NOMO-1 treated with DMSO at 0.1 percent for 48 hours (cell line): Measurements from ENCODE around the gene CDIPT.
A peak's percentile ranks its signal among the peaks of the same experiment; 100 is the strongest.

Experiments
- DNase-seq: peaks from one replicate; lab custom pipeline; 2025; ENCODE audit not compliant: unreplicated experiment; lab: John Stamatoyannopoulos, UW

CDIPT gene

DNA sequence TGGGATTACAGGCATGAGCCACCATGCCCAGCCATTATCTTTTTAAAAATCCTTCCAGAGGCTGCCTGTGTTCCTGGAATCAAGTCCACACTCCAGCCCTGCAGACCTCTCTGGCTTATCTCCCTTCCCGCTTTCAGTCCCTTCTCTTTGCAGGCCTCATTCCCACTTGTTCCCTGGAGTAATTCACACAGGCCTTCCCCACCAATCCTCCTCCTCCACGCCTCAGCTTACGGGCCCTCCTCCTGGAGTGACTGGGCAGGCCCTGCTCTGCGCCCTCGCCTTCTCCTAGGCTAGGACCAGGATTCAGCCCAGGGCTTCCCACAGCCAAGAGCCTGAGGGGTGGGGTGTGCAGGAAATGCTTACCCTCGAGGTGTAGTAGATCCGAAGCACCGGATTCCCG lies 2.8 kb downstream of the CDIPT start:
- no peak for DNase-seq

DNA sequence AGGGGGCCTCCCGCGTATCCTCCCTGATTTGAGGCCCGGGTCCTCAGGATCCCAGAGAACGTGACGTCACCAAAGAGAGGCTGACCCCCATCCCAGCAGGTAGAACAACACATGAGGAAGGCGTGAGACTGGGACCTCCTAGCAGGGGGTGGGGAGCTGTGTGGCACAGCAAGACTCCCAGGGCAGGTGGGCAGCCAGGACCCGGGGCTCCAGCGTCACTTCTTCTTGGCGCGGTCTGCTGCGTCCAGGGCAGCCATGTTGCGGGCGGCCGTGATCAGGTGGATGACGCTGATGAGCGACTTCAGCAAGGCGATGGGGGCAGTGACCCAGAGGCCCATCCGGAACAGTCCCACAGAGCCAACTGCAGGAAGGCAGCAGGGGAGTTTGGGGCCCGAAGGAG lies 4.1 kb downstream of the CDIPT start:
- no peak for DNase-seq

GRCh38 chr16:29858149-29858849 lies 4.7 kb downstream of the CDIPT start:
- no peak for DNase-seq

GRCh38 chr16:29857133-29857760 lies 5.8 kb downstream of the CDIPT start:
- no peak for DNase-seq

DNA sequence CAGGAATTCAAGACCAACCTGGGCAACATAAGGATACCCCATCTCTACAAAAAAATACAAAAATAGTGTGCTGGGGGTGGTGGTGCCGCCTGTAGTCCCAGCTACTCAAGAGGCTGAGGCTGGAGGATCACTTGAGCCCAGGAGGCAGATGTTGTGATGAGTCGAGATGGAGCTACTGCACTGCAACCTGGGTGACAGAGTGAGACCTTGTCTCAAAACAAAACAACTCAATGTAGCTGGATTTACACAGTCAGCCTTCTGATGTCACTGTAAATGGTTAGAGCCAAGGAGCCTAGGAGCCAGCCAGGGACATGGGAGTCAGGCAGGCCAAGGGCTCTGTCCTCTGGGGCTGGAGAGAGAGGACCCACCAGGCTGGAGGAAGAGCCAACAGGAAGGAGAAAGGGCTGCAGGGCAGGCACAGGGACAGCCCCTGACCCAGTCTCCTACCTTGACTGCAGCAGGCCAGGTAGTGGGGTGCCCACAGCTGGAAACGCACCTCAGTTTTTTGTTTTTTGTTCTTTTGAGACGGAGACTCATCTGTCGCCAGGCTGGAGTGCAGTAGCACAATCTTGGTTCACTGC lies 8.4 kb downstream of the CDIPT start:
- no peak for DNase-seq

DNA sequence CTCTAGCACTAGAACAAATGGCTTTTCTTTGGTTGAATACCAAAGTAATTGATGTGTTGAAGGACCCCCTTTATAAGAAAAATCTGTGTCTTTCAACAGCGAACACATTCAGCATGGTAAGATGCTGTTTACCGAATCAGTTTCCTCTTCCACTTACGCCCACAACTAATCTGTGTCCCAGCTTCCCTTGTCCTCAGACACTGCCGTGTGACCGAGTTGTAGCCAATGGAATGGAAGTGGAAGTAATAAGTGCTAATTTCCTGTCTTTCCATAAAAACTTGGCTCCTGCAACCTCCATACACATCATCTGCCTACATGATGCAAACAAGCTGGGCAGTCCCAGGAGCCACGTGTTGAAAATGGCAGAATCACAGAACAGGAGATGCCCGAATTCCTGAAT lies 10.4 kb downstream of the CDIPT start:
- no peak for DNase-seq

DNA sequence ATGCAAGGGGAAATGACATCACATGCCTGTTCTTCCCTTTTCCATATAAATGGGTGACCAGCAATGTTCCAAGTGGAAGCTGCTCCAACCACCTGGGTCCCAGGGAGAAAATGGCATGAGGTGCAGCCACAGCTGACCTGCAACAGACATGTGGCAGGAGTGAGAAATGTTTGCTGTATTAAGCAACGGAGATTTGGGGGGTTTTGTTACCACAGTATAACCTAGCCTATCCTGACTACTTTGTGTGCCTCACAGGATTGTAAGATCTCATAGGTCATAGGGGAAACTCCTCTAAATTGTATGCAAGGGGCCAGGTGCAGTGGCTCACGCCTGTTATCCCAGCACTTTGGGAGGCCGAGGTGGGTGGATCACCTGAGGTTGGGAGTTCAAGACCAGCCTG lies 12.0 kb downstream of the CDIPT start:
- DNase-seq = no peak

GRCh38 chr16:29849505-29849904 lies 13.5 kb downstream of the CDIPT start:
- no peak for DNase-seq

- DNase-seq = peak; percentile 48
These were observed 14.4 kb downstream of the CDIPT start for GRCh38 chr16:29848420-29849297.

GRCh38 chr16:29845656-29846055 lies 17.4 kb downstream of the CDIPT start:
- no peak for DNase-seq

GRCh38 chr16:29844575-29845331 lies 18.3 kb downstream of the CDIPT start:
- no peak for DNase-seq

GRCh38 chr16:29843931-29844330 lies 19.1 kb downstream of the CDIPT start:
- no peak for DNase-seq

DNA sequence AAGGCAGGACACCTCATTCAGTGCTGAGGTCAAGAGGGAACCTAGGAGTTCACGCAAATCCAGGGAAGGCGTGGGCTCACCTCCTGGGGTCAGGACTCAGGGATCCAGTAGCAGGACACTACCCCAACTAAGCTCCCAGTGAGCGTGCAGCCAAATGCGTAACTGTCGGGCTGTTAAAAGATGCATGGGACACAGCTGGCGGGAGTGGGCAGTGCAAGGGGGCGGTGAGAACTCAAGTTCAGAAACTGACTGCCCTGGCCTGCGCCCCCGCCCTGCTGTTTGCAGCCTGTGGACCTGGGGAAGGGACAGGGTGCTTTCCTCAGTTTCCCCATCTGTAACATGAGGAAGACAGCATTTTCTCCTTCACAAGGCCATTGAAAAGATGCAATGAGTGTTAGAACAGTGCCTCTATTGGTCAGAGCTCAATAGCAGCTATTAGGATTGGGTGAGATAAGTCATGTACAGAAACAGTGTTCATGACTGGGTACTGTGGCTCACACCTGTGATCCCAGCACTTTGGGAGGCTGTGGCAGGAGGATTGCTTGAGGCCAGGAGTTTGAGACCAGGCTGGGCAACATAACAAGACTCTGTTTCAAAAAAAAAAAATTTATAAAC lies 20.2 kb downstream of the CDIPT start:
- DNase-seq = no peak

DNA sequence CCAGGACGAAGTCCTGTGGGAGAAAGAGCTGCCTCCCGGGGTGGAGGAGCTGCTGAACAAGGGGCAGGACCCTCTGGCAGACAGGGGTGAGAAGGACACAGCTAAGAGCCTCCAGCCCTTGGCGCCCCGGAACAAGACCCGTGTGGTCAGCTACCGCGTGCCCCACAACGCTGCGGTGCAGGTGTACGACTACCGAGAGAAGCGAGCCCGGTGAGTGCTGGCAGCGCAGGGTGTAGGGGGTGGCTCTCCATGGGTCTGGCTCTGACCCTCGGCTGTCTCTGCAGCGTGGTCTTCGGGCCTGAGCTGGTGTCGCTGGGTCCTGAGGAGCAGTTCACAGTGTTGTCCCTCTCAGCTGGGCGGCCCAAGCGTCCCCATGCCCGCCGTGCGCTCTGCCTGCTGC lies 21.4 kb downstream of the CDIPT start:
- DNase-seq = no peak

DNA sequence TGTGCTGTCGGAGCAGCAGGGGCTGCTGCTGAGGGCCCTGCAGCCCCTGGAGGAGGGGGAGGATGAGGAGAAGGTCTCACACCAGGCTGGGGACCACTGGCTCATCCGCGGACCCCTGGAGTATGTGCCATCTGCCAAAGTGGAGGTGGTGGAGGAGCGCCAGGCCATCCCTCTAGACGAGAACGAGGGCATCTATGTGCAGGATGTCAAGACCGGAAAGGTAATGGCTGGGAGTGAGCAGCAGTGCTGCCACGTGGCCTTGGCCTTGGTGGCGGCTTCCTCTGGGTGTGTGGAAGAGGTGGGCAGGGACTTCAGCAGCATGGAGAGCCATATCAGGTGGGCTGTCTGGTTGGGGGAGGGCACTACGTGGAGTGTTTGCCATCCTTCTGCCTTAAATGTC lies 22.8 kb downstream of the CDIPT start:
- no peak for DNase-seq

- no peak for DNase-seq
These were observed 23.2 kb downstream of the CDIPT start for GRCh38 chr16:29839822-29840221.

GRCh38 chr16:29837841-29838240 lies 25.2 kb downstream of the CDIPT start:
- DNase-seq = no peak

DNA sequence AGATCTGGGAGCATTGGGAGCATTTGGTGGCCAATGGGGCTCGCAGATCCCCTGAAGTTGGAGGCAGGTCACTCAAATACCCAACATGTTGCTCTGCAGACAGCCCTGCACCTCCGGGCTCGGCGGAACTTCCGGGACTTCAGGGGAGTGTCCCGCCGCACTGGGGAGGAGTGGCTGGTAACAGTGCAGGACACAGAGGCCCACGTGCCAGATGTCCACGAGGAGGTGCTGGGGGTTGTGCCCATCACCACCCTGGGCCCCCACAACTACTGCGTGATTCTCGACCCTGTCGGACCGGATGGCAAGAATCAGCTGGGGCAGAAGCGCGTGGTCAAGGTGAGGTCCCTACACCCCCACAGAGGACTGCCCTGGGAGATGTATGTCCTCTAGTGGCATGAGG lies 26.4 kb downstream of the CDIPT start:
- no peak for DNase-seq

- DNase-seq = no peak
These were observed 27.1 kb downstream of the CDIPT start for GRCh38 chr16:29835926-29836325.

- DNase-seq = no peak
These were observed 28.9 kb downstream of the CDIPT start for GRCh38 chr16:29834079-29834478.
